CD4-positive, alpha-beta T cell treated with Interleukin-6 for 4 hours (primary cell): ENCODE data around the gene CD151.

Experiments
- DNase-seq: peaks from one replicate; pipeline ENCODE4 v3.0.0-alpha.2; 2020; ENCODE audit warnings: mixed read lengths

Gene CD151

DNA sequence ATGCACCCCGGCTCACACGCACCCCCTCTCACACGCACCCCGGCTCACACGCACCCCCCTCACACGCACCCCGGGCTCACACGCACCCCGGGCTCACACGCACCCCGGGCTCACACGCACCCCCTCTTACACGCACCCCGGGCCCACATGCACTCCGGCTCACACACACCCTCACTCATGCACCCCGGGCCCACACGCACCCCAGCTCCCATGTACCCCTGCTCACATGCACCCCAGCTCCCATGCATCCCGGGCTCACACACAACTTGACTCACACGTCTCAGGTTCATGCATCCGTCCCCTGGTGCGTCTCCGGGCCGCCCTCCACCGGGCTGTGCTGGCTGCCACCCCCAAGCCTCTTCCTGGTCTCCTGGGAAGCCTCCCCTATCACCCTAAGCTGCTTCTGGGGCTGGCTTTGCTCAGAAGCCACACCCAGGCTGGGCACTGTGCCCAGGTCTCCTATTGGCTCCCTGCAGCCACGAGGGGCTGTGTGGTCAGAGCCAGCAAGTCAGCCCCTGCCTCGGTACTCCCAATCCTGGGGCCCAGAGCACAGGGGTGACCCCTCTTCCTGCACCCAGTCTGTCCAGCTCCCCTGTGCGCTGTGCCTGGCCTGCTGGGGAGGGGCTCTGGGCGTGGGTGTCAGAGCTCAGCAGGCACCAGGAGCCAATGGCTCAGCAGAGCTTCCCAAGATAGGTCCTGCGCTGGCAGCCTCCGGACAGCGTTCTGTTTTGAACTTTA, 26.8 kb downstream of the CD151 start:
- DNase-seq = no peak

DNA sequence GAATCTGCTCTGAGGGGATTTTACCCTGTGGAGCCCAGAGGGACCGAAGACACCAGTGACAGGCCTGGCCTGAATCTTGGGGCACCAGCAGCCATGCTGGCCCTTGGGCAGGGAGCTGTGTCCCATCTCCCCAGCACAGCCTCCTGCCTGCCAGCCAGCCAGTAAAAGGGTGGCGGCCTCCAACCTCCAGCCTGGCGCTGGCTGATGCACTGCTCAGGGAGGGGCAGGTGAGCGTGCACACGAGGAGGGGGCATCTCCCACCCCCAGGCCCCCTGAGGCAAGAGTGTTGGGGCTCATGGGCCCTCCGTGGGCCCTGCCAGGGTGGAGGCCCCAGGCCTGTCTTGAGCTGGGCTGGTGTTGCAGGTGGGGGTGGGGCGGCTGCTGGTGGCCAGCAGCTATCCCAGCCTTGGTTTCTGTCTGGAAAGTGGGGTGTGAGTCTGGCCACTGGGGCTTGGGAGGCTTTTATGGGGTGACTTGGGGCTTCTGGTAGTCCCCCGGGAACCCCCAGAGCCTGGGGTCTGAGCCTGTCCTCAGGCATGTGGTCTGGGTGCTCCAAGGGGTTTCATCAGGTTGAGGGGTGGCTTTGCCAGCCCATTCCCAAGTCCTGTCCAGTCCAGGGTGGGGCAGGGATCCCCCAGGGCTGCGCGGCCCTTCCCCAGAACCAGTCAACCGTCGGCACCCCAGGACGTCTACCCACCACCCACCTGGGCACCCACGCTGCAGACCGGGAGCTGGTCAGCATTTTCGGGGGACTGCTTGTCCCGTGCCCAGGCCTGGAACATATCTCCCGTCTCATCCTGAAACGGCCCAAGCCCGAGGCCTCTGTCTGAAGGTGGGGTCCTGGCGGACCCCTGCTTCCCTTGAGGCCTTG, 27.7 kb downstream of the CD151 start:
- no peak for DNase-seq

DNA sequence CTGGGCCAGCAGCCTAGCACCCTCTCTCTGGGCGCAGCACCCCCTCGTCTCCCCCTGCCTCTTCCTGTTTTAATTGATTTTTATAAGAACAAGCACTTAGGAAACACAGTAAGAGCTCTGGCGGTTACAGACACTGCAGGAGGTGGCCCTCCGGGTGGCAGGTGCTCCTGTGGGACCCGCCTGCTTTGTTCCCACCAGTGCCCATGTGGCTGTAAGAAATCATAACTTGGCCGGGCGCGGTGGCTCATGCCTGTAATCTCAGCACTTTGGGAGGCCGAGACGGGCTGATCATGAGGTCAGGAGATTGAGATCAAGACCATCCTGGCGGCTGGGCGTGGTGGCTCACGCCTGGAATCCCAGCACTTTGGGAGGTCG, 28.3 kb downstream of the CD151 start:
- DNase-seq = no peak

DNA sequence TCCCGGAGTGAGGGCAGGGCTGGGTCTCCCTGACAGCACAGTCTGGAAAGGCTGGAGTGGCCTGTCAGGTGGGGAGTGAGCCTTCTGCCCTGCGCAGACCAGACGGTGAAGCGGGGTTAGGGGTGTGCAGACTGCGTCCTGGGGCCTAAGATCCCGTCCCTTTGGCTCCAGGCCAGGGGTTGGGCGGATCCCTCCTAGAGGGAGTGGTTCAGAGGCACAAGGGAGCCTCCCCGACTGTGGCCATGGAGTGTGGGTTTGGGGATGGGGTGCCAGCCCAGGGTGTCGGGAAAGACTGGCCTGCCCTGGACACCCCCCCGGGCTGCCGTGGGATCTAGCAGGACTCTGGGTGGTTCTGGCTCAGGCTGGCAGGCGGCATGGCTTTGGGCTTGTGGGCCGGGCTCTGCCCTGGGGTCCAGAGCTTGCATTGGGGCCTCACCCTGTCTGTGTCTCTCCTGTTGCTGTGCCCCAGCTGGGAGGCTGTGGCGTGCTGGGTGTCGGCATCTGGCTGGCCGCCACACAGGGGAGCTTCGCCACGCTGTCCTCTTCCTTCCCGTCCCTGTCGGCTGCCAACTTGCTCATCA, 29.4 kb downstream of the CD151 start:
- no peak for DNase-seq

DNA sequence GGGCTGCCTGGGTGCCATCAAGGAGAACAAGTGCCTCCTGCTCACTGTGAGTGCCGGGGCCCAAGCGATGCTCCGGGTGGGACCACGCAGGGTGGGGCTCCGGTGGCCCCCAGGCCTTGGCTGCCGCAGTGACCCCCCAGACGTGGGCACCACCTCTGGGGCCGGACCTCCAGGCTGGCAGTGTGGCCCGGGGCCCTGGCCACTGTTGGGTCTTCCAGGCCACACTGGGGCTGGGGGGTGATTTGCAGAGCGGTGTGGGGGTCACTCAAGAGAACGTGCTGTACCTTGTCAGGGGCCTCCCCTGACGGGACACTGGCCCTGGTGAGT, 29.9 kb downstream of the CD151 start:
- DNase-seq = no peak

DNA sequence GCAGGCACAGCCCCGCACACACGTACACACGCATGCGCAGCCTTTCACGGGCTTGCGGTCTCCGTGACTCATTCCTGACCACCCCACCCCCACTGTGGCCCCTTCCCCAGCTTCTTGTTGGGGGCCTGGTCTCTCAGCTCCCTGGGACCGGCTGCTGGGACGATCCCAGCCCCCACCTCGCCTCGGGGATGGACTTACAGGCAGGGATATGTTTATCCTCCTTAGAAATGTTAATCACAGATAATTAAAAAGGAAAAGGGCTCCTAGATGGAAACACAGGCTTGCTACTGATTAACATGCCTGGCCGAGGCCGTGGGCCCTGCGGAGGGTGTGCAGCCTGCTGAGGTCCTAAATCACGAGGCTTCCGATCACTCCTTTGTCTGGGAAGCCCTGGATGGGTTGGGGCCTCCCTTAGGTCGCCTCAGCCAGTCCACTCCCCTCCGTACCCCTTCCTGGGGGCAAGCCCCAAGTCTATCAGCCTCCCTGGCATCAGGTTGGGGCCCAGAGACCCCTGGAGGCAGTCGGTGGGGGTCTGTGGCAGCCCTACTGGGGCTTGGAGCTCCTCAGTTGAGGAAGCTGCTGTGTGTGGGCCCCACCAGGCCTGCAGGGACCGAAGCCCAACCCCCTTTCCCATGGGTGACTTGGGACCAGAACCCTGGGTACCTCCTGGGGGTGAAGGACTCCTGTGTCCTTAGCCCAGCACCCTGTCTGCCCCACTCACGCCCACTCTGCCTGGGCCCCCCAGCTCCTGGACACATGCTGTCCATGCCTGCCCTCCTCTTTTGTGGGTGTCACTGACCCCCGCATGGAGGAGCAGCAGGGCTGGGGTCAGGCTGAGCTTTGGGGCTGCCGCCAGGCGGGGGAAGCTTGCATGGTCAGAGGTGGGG, 30.5 kb downstream of the CD151 start:
- no peak for DNase-seq

DNA sequence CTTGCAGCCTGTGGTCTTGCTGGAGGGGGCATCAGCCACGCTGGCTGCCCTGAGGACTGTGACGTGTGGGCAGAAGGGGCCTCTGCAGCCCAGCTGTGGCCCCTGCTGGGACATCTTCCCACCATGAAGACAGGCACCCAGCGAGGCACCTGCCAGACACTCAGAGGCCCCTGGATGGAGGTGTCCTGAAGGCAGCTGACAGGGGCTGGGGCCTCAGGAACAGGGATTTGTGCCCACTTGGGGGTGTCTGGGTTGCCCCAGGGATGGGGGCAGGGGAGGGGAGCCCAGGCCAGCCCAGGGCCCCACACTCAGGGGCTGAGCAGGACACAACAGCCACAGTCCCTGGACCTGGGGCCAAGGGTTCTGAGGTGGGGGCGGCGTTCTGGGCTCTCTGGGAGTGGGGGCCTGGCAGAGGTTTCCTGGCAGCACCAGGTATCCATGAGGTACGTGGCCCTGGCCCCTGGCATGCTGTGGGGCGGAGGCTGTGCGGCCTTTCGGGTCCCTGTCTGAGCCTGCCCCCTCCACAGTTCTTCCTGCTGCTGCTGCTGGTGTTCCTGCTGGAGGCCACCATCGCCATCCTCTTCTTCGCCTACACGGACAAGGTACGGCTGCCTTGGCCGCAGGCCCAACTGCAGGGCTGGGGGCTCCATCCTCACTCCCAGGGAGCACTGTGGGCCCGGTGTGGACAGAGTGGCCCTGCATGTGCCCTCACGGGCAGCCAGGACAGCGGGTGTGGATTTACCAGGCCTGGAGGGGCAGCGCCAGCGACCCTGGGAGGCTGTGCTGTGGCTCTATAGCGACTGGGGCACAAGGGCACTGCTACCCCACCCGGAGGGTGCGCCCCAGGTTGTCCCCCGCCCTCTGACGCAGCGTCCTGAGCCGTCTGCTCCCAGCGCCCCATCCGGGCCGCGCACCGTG, 31.4 kb downstream of the CD151 start:
- no peak for DNase-seq

DNA sequence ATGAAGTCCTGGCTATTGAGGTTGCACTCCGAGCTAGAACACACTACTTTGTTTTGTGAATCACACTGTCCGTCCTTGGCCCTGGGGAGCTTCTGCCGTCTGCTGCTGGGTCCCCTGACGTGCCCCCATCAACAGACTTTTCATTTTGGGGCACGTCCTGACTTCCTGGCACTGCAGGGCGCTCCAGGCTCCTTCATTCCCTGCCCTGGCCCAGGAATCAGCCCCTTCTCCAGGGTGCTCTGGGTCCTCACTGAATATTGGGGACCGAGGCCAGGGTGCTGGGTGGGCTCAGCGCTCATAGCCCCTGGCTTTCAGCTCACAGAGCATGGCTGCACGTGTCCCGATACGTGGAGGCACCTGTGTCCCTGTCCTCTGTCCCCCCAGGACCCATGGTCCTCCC, 32.1 kb downstream of the CD151 start:
- DNase-seq = no peak

DNA sequence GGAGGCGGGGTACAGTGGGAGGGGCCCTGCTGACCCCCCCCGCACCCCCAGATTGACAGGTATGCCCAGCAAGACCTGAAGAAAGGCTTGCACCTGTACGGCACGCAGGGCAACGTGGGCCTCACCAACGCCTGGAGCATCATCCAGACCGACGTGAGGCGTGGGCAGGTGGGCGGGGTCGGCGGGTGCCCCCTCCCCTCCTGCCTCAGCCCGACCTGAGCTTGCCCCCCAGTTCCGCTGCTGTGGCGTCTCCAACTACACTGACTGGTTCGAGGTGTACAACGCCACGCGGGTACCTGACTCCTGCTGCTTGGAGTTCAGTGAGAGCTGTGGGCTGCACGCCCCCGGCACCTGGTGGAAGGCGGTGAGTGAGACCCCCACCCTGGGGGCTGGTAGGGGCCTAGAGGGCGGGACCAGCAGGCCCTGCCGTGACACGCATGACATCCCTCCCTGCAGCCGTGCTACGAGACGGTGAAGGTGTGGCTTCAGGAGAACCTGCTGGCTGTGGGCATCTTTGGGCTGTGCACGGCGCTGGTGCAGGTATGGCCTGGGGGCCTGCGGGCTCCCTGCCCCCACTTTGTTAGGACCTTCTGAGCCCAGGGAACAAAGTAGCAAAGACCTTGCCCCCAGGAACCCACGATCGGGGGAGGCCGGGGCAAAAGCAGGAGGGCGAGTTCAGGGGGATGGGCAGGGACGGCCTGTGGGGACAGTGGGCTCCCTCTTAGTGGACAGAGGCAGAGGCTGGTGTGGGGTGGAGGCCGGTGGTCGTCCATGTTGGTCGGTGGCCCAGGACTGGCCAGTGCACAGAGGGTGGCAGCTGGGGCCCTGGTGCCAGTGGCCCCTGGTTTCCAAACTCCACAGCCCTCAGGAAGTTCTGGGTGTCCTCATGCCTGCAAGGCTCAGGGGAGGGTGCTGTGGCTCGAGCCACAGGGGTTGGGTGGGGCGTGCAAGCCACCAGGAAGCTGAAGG, 33.0 kb downstream of the CD151 start:
- no peak for DNase-seq

DNA sequence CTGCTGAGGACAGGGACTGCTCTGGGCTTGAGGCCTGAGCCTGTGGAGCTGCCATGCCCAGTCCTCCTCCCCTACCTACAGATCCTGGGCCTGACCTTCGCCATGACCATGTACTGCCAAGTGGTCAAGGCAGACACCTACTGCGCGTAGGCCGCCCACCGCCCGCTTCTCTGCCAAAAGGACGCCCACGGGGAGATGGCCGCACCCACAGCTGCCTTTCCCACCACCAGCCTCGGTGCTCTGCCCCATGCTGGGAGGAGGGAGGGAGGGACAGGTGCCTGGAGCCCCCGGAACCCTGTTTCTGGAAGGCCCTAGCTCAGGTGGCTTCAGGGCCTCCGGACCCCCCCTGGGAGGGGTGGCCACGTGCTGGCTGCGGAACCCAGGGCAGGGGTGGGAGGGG, 33.7 kb downstream of the CD151 start:
- no peak for DNase-seq

DNA sequence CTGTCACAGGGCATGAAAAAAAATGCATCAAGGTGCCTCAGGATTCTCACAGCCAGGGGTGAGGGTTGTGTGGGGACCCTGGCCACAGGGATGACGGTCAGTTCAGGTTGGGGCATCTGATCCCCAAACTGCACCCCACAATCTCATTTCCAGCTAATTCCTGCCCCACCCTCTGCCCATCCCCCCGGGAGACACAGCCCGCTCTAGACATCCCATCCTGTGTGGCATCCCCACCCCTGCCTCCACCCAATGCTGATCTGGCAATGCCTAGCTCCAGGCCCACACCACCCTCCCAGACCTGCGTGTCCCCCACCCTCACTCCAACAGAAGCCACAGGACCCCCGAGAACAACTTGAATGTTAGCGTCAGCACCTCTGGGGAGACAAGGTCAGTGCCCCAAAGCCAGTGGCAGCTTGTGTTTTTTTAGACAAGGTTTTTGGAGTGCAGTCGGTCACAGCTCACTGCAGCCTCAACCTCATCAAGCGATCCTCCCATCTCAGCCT, 35.2 kb downstream of the CD151 start:
- no peak for DNase-seq

DNA sequence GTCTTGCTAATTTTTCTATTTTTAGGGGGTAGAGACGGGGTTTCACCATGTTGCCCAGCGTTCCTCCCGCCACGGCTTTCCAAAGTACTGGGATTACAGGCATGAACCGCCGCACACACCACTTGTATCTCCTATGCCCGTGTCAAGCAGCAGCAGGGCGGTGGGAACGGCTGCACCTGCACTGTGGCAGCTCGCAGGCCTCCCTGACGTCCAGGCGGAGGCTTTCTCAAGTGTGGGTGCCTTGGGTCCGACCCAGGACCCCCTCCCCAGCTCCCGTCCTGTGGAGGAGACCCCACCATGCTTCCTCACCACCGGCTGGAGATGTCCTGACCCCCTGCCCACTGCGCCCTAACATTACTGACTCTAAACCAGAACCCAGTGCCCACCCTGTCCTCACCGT, 35.6 kb downstream of the CD151 start:
- no peak for DNase-seq

DNA sequence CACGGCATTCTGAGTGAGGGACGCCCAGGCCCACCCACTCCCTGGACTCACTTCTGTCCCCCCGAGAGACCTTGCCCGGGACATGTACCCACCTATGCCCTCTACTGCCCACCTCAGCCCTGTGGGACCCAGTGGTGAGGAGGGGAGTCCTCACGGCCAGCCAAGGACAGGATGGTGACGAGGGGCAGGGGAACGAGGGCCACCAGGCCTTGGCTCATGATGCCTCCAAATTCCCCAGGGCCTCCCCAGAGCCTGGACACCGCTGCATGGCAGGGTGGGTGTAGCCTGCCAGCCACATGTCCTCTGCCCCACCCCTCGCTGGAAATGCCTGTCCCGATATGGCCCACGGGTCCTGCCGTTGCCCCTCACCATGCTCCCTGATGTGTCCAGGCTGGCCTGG, 36.0 kb downstream of the CD151 start:
- no peak for DNase-seq

DNA sequence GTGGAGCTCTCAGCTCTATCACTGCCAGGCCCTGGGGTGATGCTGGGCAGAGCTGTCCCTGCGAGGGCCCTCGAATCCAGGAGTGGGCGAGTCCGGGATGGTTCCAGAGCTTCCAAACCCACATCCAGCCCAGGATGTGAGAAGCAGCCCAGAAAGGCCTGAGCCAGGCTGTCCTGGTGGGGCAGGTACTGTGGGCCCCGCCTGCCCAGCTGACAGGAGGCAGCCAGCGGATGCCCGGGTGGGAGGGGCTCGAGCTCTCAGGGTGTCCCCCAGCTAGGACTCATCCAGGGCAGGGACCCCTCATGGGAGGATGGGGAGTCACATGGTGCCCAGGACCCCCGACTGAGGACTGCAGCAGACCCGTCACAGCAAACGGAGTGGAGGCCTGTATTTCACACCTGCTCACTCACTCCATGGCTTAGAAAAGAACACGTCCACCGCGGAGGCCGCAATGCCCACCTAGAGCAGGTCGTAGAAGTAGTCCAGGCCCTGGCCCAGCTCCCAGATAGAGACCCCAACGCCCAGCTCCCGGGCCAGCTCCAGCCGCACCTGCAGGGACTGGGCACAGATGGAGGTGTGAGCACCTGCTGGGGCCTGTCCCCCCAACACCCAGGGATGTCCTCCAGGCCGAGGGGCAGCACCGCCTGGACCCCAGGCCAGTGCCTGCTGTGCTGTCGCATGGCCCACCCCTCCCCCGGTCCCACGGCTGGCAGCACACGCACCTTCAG, 36.8 kb downstream of the CD151 start:
- no peak for DNase-seq

DNA sequence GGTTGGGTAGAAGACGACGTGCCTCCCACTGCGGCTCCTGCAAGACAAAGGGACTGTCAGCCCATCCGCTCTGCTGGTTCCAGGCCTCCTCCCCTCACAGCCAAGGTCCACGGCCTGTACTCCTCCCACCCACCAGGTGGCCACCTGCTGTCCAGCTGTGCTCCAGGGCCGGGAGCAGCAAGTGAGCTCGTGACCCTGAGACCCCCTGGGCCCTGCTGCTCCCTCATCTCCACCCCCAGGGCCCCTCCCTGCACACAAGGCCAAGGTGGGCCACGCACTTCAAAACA, 37.3 kb downstream of the CD151 start:
- DNase-seq = no peak

DNA sequence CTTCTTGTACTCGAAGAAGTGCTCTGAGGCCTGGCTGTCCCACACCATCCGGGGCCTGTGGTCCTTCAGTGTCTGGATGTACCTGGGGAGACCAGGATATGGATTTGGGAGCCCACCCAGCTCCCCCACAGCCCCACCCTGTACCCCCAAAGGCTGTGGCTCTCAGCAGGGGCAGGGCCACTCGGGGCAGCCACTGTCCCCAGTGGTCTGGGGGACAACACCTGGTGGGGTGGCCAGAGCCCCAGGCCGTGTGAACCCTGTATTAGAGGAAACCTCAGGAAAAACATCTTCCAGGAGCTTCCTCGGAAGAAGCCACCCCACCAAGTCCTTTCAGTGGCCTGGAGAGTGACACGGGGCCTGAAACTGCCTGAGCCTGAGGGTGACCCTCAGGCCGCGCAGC, 37.7 kb downstream of the CD151 start:
- no peak for DNase-seq

DNA sequence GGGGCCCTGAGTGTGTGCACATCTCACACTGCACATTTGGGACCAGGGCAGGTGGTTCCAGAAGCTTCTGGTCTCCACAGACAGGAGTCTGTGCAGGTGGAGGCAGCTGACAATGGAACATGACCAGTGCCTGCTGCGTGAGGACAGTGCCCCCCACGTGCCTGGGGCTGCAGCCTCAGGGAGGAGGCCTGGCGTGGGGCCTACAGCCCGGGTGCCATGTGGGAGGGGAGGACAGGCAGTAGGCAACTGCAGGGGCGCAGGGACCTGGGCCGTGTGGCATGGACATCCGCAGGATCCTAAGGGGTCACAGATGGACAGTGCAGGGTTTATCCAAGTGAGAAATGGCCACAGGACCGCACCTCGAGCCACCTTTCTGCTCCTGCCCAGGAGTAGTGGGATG, 38.7 kb downstream of the CD151 start:
- no peak for DNase-seq

DNA sequence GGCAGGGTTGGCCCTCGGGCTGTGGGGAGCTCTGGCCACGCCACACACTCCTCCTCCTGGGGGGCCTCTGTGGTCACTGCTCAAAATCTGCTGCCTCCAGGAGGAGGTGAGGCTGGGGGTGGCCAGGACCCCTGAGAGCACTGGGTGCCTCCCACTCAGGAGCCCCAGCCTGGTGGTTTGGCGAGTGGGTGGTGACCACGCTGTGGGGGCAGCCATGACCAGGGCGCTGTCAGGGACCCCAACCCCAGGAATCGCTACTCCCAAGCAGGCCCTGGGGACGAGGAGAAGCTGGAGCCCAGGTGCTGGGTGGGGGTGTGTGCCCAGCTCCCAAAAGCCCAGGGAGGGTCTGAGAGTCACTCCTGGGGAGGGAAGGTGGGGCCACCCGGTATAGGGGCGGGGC, 40.0 kb downstream of the CD151 start:
- no peak for DNase-seq

DNA sequence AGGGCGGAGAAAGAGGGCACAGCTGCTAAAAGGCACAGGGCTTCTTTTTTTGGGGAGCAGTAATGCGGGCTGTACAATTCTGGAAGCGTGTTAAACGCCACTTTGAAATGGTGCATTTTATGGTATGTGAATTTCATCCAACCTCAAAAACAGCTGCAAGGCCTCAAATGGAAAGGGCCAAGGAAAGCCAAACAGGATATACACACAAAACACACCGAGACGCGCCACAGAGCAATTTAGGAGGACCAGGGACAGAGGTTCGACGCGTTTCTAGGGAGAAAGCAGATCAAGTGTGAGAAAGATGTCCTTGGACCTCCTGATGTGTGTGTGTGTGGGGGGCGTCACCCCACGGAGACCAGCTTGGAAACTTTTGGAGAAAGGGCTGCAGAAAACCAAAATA, 41.0 kb downstream of the CD151 start:
- no peak for DNase-seq

DNA sequence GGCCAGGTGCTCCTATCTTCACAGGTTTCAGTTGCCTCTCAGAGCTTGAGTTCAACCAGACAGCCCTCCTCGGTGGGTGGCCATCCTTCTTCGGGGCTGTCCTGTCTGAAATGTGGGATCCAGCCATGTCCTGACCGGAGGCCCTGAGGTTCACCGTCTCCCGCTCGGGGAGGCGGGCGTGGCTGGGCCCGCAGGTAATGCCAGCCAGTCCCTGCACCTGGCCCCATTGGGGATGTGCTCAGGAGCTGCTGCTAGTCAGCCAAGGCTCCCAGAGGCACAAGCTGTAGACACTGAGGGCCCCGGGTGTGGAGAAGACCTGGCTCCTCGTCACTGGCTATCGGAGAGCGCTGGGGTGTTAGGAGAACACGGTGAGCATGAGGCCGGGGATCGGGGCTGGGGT, 42.5 kb downstream of the CD151 start:
- no peak for DNase-seq
